NCI-H2196 treated with DMSO at 0.1 percent for 48 hours (cell line): ENCODE results near the gene ZCCHC7.

Source experiments
- DNase-seq: peaks from one replicate; lab custom pipeline; 2025; ENCODE audit not compliant: unreplicated experiment; lab: John Stamatoyannopoulos, UW

The ZCCHC7 gene

DNA sequence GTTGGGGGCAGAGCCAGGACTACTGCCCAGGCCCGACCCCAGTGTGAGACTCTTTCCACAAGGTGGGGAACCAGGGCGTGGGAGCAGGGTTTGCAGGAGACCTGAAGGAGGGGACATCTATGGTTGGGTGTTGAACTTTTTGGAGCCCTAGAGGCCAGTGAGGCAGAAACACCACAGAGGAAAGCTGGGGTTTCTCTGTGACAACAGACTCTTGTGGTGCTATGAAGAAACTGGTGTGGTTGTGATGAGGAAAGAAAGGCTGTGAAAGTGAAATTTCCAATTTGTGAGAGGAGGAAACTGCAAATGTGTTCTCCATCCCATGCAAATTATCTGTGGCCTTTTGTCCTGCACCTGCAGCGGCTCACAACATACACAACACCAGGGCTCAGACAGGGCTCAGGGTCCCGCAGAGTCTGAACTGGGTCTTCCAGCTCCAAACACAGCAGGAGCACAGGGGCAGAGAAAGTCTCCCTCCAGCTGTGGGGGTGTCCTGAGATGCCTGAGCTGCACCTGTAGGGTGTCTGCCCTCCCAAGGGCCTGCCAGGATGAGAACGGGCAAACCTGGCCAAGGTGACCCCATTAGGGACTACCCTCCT is 250.7 kb downstream of the ZCCHC7 start:
- no peak for DNase-seq

DNA sequence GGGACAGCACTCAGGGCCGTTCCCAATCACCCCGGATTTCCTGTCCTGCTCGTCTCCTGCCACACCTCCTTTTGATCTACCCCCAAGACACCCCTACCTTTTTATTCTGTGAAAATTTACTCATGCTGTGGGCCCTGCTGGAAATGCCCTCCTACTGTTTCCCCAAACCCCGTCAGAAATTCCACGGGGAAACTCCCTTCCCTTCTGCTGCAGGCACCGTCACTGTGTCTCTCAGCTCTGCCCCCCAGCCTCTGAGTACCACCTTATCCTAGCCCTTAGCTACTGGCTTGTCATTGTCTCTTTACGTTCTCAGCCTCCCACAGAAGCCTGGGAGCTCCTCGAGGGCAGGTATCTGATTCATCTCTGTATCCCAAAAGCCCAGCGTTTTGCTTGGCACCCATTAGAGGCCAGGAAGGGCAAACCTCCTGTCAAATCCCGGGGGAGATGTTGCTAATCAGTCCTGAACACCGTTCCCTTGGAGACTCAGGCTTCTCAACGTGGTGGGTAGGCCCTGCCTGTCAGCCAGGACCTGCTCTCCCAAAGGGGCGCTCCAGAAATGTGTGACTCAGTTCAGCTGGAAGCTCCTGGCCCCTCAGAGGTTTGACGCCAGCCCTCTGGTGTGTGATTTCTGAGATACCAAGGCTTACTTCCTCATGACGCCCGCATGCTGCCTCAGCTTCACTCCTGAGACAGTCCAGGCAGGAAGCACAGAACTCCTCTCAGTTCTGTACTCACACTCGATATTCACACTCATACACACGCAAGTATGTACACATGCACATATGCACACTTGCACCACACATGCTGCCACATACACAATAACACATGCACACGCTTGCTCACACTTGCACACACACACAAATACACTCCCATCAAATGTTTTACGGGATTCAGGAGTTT is 251.4 kb downstream of the ZCCHC7 start:
- no peak for DNase-seq

DNA sequence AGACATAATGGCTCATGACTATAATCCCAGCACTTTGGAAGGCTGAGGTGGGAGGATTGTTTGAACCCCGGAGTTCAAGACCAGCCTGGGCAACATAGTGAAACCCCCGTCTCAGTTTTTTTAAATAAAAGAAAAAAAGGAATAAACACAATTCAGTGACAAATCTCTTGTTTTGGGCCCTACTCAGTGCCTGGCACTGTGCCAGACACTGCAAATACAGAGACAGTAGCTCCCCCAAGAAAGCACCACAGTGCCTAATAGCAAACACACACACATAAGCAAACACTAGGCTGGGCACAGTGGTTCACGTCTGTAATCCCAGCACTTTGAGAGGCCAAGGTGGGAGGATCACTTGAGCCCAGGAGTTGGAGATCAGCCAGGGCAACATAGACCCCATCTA is 252.5 kb downstream of the ZCCHC7 start:
- no peak for DNase-seq

DNA sequence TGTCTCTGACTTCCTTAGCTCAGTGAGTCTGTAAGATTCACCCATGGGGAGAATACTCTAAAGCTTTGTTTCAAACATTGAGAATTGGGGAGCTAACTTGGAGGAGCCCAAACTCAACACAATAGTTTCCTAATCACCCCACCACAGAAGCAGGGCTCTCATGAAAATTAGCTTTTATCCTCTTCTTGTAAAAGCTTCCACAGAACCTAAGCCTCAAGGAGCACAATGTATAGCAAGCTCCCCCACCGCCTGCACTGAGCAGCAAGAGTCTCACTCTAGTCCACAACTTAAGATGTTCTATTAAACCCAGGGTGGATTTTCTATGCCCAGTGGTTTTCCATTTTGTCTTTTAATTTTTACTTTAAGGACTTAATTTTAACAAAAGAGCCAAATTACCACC is 253.2 kb downstream of the ZCCHC7 start:
- DNase-seq, result no peak

DNA sequence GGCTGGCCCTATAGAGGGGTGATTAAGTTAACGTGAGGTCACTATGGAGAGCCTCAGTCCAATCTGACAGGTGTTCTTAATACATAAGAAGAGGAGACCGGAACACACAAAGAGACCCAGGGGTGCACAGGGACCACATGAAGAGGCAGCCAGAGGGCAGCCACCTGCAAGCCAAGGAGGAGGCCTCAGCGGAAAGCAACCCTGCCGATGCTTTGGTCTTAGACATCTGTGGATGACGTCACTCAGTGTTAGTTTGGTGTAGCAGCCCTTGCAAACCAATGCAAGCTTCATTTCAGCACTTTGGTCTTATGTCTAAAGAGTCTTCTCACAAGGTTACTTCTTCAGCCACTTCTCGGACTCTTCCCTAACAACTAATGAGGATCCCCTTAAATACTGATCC is 254.5 kb downstream of the ZCCHC7 start:
- DNase-seq, result no peak

DNA sequence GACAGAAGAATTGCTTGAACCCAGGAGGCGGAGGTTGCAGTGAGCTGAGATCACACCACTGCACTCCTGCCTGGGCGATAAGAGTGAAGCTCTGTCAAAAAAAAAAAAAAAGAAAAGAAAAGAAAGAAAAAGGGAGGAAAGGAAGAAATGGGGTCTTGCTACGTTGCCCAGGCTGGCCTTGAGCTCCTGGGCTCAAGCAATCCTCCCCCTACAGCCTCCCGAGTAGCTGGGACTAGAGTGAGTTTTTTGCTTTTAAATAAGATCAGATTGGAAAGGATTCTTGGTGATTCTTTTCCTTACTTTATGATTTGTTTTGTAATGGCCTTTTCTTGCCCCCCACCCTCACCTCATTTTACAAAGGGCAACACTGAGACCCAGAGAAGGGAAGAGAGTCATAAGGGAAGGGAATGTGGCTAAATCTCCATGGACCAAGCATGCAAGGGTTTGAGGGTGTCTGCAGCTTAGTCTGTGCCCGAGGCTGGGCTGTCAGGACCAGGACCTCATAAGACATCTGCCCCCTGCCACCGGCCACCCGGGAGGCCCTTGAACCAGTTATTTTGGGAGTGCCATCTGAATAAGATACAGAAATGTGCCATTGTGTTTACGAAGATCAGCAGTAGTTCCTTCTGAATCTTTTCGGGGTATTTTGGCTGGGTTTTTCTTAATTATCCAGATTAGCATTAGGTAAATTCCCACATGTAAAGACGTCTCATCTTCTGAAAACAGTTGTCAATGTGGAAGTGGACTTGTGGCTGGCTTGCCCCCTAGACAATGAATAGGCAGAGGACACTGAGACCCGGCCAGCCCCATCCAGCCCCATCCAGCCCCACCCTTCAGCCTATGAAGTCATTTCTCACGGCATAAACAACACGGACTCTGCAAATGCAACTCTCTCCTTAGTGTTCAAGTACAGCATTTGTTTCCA is 257.6 kb downstream of the ZCCHC7 start:
- DNase-seq, result no peak

DNA sequence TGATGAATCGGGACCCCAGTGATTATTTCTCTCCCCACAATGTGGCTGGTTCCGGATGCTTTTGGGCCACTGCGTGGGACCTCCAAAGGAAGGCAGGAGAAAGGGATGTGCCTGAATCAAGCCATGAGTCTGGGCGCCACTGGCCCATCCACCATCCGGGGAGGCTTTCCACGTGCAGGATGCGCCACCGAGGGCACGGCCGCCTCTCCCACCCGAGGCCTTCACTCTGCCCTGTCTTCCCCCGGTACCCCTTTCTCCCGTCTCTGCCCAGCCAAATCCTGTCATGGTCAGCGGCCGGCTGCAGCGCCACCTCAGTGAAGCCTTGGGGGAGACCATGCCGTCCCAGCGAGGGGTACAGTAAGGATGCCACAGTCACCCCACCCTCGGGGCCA is 258.2 kb downstream of the ZCCHC7 start:
- DNase-seq, result no peak

DNA sequence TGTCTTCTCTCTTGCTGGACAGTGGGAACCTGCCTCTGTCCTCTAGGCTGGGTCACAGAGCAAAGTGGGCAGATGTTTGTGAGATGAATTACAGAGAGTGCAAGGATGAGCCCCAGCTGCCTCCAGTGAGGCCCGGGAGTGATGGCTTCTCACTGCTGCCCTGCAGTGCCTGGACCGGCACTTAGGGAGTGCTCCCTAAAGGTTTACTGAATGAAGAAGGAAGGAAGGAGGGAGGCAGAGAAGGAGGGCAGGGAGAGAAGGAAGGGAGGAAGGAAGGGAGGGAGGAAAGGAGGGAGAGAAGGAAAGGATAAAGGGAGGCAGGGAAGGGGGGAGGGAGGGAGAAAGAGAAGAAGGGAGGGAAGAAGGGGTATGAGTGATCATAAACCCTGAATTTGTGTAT is 259.5 kb downstream of the ZCCHC7 start:
- DNase-seq, result no peak

DNA sequence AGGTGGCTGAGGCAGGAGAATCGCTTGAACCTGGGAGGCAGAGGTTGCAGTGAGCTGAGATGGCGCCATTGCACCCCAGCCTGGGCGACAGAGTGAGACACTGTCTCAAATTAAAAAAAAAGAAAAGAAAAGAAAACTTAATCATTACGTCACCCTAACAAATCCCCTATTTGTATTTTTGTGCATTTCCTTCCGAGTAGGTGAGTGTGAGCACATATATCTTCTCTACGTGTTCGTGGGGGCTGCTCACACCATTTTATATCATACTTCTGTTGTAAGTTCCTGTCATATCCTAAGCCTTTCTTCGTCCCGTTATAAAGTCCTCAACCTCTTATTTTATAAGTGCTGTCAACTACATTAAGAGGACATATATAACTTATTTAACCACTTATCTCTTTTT is 260.2 kb downstream of the ZCCHC7 start:
- DNase-seq, result no peak

DNA sequence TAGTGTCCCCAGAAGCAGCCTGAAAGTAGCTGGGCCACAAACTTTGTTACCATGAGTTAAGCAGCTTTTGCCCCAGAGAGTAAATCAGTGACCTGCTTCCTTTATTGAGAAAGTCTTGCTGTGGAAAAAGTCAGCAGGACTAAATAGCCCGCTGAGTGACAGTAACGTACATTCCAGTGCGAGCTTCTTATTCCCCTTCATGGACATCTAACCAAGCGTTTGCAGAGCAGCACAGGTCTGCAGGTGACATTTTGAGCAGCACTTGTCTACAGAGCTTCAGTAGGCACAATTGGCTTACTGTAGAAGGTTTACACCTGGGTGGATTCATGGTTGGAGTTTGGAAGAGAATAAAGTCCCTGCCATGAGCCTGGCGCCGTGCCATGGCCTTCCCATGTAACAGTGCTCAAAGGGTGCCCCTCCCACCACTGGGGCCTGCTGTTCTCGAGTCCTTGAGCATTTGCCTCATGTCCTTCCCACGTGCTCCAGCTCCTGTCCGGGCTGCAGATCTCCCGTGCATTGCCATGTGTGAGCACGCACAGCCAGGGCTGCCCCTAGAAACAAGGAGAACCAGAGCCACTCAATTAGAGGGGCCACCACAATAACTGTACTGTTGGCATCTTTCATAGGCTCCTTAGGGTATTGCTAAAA is 260.8 kb downstream of the ZCCHC7 start:
- no peak for DNase-seq

DNA sequence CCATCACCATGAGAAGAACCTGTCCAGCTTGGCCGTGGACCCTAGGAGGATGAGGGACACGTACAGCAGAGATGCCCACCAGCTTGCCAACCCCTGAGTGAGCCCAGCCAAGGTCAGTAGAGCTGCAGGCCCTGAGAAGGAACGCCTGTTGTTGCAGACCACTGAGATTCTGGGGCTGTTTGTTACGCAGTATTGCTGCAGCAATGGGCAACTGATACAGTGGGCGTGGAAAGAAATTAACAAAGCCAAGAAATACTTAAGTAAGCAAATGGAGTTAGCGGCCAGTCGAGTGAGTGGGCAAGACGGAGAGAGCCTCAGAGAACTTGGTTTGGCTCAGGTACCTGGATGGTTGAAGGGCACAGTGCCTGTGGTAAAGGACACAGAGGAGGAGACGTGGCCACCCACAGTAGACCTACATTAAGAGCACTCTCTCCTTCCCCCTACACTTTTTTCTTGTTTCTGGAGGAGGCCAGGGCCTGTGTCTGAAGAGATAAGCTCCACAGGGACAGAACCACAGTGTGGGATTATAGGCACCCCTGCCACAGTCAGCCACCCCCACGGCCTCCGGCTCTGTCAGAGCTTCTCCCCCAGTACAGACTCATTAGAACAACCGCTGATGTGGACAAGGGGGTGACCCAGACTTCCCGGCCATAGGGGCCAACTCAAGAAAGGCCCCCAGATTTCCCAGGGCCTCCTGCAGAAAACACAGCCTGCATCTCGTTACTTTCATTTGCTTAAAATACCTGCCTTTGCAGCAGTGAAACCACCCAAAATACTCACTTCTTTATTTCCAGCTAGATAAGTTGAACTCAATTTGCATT is 262.0 kb downstream of the ZCCHC7 start:
- no peak for DNase-seq

DNA sequence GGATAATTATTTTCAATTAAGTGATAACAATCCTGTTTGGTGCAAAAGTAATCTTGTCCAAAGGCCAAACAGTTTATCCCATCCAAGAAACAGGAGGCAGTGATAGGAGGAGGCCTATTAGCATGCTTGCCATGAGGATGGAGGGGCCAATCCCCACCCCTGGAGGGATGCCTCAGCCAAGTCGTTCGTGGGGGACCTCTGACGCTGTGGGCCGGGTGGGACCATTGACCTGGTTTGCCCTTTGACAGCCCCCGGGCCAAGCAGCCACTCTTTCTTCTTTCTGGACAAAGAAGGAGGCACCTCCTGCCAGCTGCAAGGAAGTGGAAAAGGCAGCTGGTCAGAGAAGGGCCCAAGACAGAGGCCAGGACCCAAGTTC is 262.6 kb downstream of the ZCCHC7 start:
- no peak for DNase-seq

DNA sequence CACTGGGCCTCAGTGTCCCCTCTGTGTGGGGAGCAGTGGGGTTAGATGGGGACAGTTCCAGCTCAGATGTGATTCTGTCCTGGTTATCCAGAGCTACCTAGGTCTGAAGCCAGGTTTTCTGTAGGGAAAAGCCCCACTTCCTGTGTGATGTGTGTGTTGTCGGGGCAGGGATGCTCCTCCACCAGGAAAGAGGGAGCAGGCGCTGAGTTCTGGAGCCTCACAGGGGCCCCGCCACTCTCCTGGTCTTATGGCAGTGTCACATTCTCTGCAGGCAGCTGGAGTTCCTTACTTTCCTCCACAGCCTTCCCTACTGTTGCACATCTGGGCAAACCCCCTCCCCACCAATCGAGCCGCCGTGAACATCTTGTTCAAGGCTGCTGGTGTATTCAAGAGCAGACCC is 263.0 kb downstream of the ZCCHC7 start:
- no peak for DNase-seq

DNA sequence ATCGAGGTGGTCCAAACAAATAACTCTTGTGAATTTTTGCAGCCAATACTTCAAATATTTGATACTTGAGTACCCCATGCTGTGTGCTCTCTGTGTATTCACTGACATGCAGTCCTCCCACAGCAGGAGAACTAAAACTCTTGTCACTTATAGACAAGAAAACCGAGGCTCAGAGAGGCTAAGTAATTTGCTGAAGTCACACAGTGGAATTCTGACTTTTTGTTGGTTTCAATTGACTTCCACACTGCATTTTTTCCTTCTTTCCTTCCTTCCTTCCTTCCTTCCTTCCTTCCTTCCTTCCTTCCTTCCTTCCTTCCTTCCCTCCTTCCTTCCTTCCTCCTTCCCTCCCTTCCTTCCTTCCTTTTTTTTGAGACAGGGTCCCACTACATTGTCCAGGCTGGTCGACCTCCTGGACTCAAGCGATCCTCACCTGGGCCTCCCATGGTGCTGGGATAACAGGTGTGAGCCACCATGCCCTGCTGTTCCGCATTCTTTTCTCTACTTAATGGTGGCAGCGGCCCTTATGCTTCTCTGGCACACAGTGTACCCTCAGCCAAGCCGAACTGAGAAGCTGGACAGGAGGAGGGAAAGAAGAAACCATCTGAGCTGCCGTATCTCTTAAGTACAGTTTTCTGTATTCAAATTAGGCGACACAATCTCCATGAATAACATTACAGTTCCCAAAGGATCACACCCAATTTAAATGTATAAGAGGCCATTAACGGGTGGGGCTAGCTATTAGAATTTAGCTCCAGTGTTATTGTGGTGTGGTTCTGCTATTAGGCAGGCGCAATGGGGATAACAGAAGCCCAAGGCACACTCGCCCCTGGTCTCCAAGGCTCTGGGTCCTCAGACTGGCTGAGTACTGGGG is 263.7 kb downstream of the ZCCHC7 start:
- DNase-seq, result no peak

DNA sequence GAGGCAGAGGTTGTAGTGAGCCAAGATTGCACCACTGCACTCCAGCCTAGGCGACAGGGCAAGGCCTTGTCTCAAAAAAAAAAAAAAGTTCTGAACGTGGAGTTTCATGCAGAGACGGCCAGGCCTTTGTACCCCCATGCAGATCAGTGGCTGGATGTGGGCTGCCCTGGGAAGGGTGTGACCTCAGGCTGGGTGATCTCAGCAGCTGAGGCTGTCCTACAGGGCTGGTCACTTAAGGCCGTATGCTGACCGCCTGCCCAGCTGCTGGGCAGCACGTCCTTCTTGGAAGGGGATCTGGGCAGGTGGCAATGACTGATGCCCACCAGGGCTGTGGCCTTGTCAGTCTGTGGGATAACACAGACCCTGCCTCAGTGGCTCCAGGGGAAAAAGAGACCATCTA is 264.9 kb downstream of the ZCCHC7 start:
- DNase-seq, result no peak

DNA sequence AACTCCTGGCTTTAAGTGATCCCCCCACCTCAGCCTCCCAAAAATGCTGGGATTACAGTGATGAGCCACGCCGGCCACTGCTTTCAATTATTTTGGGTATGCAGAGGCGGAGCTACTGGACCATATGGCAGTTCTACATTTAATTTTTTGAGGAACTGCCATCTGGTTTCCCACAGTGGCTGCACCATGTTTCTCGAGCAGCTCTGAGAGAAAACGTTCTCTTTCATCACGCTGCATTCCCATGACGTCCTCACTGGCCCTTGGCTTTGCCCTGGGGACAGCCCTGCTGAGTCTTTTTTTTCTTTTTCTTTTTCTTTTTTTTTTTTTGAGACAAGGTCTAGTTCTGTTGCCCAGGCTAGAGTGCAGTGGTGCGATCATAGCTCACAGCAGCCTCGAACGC is 266.6 kb downstream of the ZCCHC7 start:
- DNase-seq, result no peak

DNA sequence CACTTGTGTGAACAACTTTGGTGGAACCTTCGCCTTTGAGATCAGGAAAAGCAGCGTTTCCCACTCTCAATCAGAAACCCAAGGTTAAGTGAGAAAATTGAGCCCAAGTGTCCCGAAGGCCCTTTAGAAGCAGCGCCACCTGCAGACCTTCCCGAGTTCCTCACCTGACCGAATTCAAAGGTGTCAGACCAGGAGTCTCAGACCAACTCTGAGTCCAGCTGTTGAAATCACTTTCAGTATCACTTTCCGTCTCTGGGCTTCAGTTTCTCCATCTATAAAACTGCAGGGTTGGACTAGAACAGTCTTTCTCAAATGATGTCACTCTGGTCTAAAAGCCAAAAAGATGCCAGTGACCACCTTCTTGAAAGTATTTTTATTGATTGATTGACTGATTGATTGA is 270.4 kb downstream of the ZCCHC7 start:
- DNase-seq, result no peak

DNA sequence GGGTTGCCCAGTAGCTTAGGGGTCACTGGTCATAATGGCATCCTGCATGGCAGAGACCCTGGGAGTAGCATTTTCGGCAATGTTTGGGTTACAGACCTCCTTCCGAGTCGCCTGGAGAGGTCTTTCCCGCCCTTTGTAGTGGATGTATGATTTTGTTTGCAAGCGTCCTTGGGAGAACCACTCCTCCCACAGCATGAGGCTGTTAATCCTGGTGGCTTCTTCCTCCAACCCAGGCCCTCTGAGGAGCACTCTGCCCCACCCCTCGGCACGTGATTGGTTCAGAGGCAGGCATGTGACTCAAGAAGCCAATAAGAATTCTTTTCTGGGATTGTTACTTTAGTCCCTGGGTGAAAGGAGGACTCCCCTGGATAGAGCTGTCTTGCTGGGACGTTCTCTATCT is 271.9 kb downstream of the ZCCHC7 start:
- DNase-seq, result no peak

DNA sequence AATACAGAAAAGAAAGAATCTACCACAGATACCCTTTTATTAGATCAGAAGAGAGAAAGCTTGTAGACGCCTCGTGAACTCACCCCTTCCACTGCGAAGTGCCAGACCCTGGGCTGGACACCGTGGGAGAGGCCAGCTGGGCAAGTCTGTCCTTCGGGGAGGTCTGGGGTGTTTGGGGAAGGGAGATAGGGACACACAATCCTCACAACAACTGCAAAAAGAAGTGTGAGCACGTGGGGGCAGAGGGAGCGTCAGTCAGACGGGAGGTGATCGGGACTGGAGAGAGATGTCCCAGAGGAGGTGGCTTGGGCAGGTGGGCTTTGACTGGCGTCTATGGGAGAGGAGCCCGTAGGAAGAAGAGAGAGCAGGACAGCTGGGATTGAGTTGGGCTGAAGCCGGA is 274.9 kb downstream of the ZCCHC7 start:
- DNase-seq, result no peak
